Activated CD4-positive, alpha-beta T cell treated with anti-CD3 and anti-CD28 coated beads, Interleukin-2, amount 10 ng/mL, durations not matched to agents 7 days and 5 days (primary cell): ENCODE data around the gene LBHD2. TPM values are rescaled to one million over a fixed set of nuclear protein-coding genes. Genes with fewer than 3 reads are reported as not detected.
A peak's percentile ranks its signal among the peaks of the same experiment; 100 is the strongest.

Experiments used
- CTCF ChIA-PET: fragments of 350-600 bp; sonication (Branson Sonifier 250); formaldehyde crosslinking; loops from one replicate; lab custom pipeline; 2021; ENCODE audit warnings: antibody characterized with exemption; lab: Charles Lee
- POLR2A ChIA-PET: fragments of 350-600 bp; sonication (Branson Sonifier 250); formaldehyde crosslinking; loops from one replicate; lab custom pipeline; 2021; ENCODE audit warnings: antibody characterized with exemption; lab: Charles Lee
- DNase-seq: peaks from one replicate; pipeline ENCODE4 v3.0.0-alpha.2; 2020
- H3K27ac Mint-ChIP-seq: one replicate; pipeline ENCODE4 v1.8.0; 2021; ENCODE audit warnings: mild to moderate bottlenecking, moderate library complexity, mixed read lengths
- H3K27me3 Mint-ChIP-seq: one replicate; pipeline ENCODE4 v1.8.0; 2021; ENCODE audit warnings: mixed read lengths
- H3K36me3 Mint-ChIP-seq: one replicate; pipeline ENCODE4 v1.8.0; 2021; ENCODE audit warnings: low read depth, mixed read lengths
- H3K4me1 Mint-ChIP-seq: one replicate; pipeline ENCODE4 v1.8.0; 2021; ENCODE audit warnings: mixed read lengths
- H3K4me3 Mint-ChIP-seq: one replicate; pipeline ENCODE4 v1.8.0; 2021; ENCODE audit warnings: mild to moderate bottlenecking, moderate library complexity, mixed read lengths
- H3K9me3 Mint-ChIP-seq: one replicate; pipeline ENCODE4 v1.8.0; 2021; ENCODE audit warnings: mixed read lengths
- total RNA-seq, 2 experiments: library from RNA; stranded (reverse); gene quantifications; one replicate each; pipeline ENCODE4 v1.2.3, GENCODE V29; 2021

LBHD2 gene
- total RNA-seq, 2 experiments from 2014 or later, result not detected

DNA sequence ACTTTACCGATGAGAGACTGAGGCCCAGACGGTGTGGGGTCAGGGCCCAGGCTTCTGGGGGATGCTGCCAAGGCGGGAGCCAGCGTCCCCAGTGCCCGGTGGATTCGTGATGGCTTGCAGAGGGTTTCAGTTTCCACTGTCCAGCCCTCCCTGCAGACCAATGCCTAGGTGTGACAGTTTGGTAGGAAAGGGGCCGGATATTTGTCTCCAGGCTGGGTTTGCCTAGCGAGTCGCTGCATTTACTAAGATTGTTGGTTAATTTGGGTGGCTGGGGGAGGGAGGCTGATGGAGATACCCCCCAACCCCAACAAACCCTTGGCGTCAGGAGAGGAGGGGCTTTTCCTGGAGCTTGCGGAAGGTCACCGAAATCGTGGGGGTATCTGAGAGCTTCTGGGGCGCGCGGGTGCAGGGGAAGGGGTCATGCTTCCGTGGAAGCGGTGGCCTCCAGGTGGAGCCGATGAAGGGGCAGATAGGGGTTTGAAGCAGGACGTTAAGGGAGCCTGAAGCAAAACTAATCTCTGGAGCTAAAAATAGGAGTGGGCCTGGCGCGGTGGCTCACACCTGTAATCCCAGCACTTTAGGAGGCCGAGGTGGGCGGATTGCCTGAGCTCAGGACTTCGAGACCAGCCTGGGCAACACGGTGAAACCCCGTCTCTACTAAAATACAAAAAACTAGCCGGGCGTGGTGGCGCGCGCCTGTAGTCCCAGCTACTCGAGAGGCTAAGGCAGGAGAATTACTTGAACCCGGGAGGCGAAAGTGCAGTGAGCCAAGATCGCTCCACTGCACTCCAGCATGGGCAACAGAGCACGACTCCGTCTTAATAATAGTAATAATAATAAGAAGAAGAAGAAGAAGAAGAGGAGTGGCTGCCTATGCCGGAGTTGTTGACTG lies 25.6 kb upstream of the LBHD2 start:
- ChIA-PET POLR2A (no interaction called here), CTCF (interaction anchor here (0.8 kb wide), 1 partner anchor 8 kb away, joined by 3 read pairs; no protein-coding TSS in a partner anchor)
- no peak for DNase-seq
- H3K27ac Mint-ChIP-seq, result no peak overlapping the region
- peaks cover 52% of the 10 kb centered on the region for H3K27me3 Mint-ChIP-seq
- H3K9me3 Mint-ChIP-seq, result no peaks in the 10 kb centered on the region
- no peaks in the 10 kb centered on the region for H3K36me3 Mint-ChIP-seq
- H3K4me3 Mint-ChIP-seq, result peak overlapping the region; percentile 61
- H3K4me1 Mint-ChIP-seq, result no peaks in the 10 kb centered on the region

DNA sequence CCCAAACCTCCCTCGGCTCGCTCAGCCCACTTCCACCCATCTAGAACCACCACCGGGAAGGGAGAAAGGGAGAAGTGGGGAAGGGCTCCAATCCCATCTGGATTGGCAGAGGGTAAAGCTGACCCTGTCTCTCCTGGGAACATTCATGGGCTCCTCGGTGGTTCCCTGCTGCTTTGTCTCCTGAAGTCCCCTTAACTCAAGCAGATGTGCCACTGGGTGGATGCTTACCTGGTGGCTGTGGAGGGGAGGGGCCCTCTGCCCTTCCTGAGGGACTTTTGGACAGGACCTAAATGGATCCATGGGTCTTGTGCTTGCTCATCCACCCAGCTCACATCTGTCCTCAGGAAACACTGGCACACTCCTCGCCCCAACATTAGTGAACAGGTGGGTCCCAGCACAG lies 24.5 kb upstream of the LBHD2 start:
- POLR2A ChIA-PET, result no interaction called here
- Mint-ChIP-seq H3K9me3 (no peaks in the 10 kb centered on the region), H3K4me3 (no peak overlapping the region), H3K27ac (no peak overlapping the region), H3K4me1 (no peaks in the 10 kb centered on the region), H3K36me3 (no peaks in the 10 kb centered on the region), H3K27me3 (peaks cover 51% of the 10 kb centered on the region)
- no peak for DNase-seq
- CTCF ChIA-PET, result interaction anchor here (2.2 kb wide), 1 partner anchor 46 kb away, joined by 5 read pairs; no protein-coding TSS in a partner anchor

DNA sequence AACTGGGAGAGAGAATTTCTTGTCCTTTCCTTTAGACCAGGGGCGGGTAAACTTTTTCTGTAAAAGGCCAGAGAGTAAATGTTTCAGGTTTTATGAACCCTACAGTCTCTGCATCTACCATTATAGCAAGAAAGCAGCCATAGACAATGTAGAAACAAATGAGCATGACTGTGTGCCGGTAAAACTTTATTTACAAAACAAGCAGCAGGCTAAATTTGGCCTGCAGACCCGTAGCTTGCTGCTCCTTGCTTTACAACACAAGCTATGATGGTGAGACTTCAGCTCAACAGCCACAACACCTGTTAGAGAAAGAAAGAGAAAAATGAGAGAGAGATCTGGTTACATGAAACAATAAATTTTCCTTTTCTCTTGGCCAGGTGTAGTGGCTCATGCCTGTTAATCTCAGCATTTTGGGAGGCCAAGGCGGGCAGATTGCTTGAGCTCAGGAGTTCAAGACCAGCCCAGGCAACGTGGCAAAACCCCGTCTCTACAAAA lies 22.5 kb upstream of the LBHD2 start:
- Mint-ChIP-seq H3K9me3 (no peaks in the 10 kb centered on the region), H3K36me3 (no peaks in the 10 kb centered on the region), H3K4me1 (no peaks in the 10 kb centered on the region), H3K27ac (no peak overlapping the region), H3K4me3 (no peak overlapping the region), H3K27me3 (peaks cover 33% of the 10 kb centered on the region)
- POLR2A ChIA-PET, result no interaction called here
- CTCF ChIA-PET, result interaction anchor here (1.2 to 2.2 kb wide), 2 partner anchors 13 to 44 kb away, joined by 4 to 5 read pairs; no protein-coding TSS in a partner anchor
- DNase-seq, result no peak

DNA sequence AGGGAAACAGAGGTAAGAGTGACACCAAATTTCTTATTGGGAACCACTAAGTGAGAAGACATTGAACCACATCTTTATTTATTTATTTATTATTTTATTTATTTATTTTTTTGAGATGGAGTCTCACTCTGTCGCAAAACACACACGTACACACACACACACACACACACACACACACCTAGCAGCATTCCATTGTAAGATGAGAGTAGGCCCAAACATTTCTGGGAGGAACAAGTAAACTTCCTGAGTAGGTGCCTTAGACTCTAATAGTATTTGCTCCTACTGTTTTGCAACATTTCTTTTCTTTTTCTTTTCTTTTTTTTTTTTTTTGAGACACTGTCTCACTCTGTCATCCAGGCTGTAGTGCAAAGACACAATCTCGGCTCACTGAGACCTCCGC lies 19.6 kb upstream of the LBHD2 start:
- ChIA-PET CTCF (no interaction called here), POLR2A (no interaction called here)
- Mint-ChIP-seq H3K4me3 (no peak overlapping the region), H3K4me1 (no peaks in the 10 kb centered on the region), H3K36me3 (no peaks in the 10 kb centered on the region), H3K27me3 (peaks cover 21% of the 10 kb centered on the region), H3K27ac (no peak overlapping the region), H3K9me3 (no peaks in the 10 kb centered on the region)
- no peak for DNase-seq

DNA sequence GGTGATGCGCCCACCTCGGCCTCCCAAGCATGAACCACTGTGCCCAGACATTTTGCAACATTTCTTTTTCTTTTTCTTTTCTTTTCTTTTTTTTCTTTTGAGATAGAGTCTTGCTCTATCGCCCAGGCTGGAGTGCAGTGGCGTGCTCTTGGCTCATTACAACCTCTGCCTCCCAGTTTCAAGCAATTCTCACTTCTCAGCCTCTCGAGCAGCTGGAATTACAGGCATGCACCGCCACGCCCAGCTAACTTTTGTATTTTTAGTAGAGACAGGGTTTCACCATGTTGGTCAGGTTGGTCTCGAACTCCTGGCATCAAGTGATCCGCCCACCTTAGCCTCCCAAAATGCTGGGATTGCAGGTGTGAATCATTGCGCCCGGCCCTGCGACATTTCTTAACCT lies 19.0 kb upstream of the LBHD2 start:
- ChIA-PET POLR2A (no interaction called here), CTCF (interaction anchor here (0.5 to 1.0 kb wide), 2 partner anchors 9 to 224 kb away, joined by 3 read pairs; no protein-coding TSS in a partner anchor)
- no peak for DNase-seq
- no peak overlapping the region for H3K27ac Mint-ChIP-seq
- H3K9me3 Mint-ChIP-seq, result no peaks in the 10 kb centered on the region
- H3K4me3 Mint-ChIP-seq, result no peak overlapping the region
- H3K27me3 Mint-ChIP-seq, result peaks cover 16% of the 10 kb centered on the region
- H3K4me1 Mint-ChIP-seq, result no peaks in the 10 kb centered on the region
- H3K36me3 Mint-ChIP-seq, result no peaks in the 10 kb centered on the region

DNA sequence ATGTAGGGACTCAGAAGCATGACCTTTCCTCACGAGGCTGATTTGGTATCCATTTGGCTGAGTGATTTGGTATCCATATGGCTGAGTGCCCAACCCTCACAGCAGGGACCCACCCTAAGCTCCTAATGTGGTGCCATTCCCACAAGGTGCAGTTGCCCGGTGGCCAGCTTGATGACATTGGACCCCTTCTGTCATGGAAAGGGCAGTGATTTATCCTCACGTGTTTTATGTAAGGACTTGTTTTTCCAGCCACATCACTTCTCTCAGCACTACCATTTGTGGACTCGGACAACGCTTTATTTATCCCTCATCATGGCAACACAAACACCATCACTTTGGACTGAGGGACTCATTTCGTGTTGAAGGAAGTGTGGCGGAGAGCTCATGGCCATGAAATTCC lies 18.1 kb upstream of the LBHD2 start:
- H3K9me3 Mint-ChIP-seq, result no peaks in the 10 kb centered on the region
- H3K4me1 Mint-ChIP-seq, result no peaks in the 10 kb centered on the region
- no peak for DNase-seq
- ChIA-PET POLR2A (no interaction called here), CTCF (interaction anchor here (1.0 kb wide), 1 partner anchor 8 kb away, joined by 3 read pairs; no protein-coding TSS in a partner anchor)
- H3K27me3 Mint-ChIP-seq, result peaks cover 13% of the 10 kb centered on the region
- H3K36me3 Mint-ChIP-seq, result no peaks in the 10 kb centered on the region
- H3K4me3 Mint-ChIP-seq, result no peak overlapping the region
- H3K27ac Mint-ChIP-seq, result no peak overlapping the region

DNA sequence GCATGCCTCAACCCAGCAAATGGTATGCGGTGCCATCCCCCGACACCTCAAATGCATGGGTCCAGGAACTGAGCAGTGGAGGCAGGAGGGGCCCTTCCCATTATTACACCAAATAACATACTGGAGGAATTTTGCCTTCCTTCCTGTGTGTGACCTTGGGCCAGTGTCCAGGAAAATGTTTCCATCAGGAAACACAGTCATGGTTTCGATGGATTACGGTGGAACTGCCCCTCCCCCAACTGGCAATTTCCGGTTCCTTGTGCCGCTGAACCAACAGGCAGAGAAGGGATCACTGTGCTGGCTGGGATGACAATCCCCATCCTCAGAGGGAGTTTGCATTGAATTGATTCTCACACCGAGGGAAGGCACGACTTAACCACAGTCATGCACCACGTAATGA lies 17.6 kb upstream of the LBHD2 start:
- no peaks in the 10 kb centered on the region for H3K9me3 Mint-ChIP-seq
- ChIA-PET CTCF (no interaction called here), POLR2A (no interaction called here)
- no peaks in the 10 kb centered on the region for H3K4me1 Mint-ChIP-seq
- no peak overlapping the region for H3K27ac Mint-ChIP-seq
- no peaks in the 10 kb centered on the region for H3K36me3 Mint-ChIP-seq
- H3K4me3 Mint-ChIP-seq, result no peak overlapping the region
- no peak for DNase-seq
- peaks cover 13% of the 10 kb centered on the region for H3K27me3 Mint-ChIP-seq

DNA sequence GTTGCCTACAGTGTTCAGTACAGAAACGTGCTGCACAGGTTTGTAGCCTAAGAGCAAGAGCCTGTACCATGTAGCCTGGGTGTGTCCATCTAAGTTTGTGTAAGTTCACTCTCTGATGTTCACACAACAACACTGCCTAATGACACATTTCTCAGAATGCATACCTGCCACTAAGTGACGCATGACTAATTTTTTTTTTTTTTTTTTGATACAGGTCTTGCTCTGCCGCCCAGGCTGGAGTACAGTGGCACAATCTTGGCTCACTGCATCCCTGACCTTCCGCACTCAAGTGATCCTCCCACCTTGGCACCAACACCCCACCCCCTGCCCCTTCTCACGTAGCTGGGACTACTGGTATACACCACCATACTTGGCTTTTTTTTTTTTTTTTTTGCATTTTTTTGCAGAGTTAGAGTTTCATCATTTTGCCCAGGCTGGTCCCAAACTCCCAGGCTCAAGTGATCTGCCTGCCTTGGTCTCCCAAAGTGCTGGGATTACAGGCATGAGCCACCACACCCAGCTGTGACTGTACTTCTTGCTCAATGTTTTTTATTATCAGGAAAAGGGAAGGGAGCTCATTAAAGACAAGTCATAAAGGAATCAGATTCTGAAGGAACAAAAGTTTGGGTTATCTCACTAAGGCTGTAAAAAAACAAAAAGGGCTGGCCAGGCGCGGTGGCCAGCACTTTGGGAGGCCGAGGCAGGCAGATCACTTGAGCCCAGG lies 16.6 kb upstream of the LBHD2 start:
- POLR2A ChIA-PET, result no interaction called here

DNA sequence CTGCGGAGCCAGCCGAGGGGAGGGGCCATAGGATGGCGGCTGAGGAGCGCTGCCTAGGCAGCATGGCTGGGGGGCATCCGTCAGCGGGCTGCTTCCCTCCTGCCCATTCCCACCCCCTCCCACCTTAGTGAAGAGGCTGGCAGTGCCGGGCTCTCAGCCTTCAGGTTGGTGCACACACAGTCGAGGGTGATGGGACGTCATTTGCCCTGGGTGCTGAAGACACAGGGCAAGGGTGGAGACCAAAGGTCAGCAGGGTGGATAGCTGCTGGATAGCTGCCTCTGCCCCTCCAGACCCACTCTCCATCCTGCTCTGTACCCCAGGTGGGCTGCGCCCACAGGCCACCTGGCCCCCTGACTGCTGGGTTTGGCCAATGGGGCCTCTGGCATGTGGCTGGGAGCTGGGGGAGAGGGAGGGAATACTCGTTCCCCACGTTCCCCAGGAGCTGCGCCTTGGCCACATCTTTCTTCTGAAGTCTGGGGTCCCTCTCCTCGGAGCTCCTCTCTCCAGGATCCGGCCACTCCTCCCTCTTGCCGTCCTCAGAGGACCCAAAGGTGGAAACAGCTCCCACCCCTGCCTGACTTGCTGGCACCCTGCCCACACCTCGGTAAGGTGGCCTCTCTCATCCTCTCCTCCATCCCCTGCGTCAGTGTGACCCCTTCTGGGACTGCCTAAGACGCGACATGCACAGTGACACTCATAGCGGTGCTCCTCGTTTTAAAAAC lies 15.5 kb upstream of the LBHD2 start:
- Mint-ChIP-seq H3K4me1 (no peaks in the 10 kb centered on the region), H3K27ac (no peak overlapping the region), H3K27me3 (peaks cover 4% of the 10 kb centered on the region), H3K36me3 (no peaks in the 10 kb centered on the region), H3K9me3 (no peaks in the 10 kb centered on the region), H3K4me3 (no peak overlapping the region)
- no peak for DNase-seq
- ChIA-PET CTCF (interaction anchor here (0.5 to 1.6 kb wide), 4 partner anchors 36 to 363 kb away, joined by 3 to 4 read pairs (median 3); no protein-coding TSS in a partner anchor), POLR2A (no interaction called here)

More for the DNA sequence above, 16.6 kb upstream of the LBHD2 start:
- DNase-seq, result no peak
- CTCF ChIA-PET, result interaction anchor here (1.6 kb wide), 1 partner anchor 38 kb away, joined by 3 read pairs; no protein-coding TSS in a partner anchor
- Mint-ChIP-seq H3K36me3 (no peaks in the 10 kb centered on the region), H3K27ac (no peak overlapping the region), H3K4me1 (no peaks in the 10 kb centered on the region), H3K27me3 (peaks cover 4% of the 10 kb centered on the region), H3K4me3 (no peak overlapping the region), H3K9me3 (no peaks in the 10 kb centered on the region)

DNA sequence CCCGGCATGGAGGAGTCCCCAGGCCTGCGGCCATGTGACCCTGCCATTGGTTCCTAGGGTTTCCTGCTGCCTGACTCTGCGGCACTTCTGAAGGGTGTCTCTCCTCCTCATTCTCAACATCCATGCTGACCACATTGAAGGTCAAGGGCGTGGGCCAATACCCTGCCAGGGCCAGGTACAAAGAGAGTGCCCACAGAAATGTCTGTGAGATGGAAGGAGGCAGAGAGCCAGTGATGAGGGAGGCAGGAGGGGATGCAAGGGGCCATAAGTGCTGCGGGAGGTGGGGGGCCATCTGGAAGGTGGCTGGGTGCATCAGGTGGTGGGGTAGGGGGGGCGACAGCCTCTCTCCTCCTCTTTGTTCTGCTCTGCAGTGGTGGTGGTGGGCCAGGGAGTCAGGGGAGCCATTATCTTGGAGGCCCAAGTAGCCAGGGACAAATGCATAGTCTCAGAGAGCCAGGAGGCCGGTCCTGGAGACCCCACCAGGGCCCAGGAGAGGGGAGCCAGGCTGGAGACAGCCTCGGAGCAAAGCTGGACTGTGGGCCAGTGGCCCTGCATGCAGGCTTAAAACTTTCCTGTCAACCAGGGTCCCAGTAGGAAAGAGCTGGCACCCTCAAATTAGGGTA lies 13.6 kb upstream of the LBHD2 start:
- Mint-ChIP-seq H3K4me3 (no peak overlapping the region), H3K27ac (no peak overlapping the region), H3K9me3 (no peaks in the 10 kb centered on the region), H3K4me1 (no peaks in the 10 kb centered on the region), H3K36me3 (no peaks in the 10 kb centered on the region), H3K27me3 (peaks cover 4% of the 10 kb centered on the region)
- CTCF ChIA-PET, result no interaction called here
- no peak for DNase-seq
- POLR2A ChIA-PET, result no interaction called here

DNA sequence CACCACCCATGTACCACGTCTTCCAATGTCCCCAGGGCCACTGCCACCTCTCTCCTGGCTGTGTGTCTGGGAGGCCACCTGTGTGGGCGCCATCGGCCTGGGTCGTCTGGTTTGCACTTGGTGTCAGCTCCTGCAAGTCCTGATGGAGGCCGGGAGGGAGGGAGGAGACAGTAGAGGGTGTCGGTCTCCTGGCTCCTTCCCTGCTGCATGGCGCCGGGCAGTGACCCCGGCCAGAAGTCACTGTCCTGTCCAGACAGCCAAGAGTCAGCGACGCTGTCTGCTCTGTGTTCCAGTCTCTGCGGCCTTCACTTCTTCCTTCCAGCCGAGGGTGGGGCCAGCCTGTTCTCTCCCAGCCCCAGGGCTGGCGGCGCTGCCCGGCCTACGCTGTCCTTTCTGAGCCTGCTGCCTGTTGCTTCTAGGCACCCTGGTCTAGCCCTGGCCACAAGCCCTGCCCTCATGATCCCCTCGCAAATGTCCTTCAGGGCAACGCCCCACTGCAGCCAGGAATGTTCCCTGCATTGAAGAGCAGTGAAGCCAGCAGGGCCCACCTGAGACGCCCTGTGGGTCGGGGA lies 13.0 kb upstream of the LBHD2 start:
- POLR2A ChIA-PET, result no interaction called here

More for the DNA sequence above, 13.0 kb upstream of the LBHD2 start:
- DNase-seq, result no peak
- no peaks in the 10 kb centered on the region for H3K36me3 Mint-ChIP-seq
- no peaks in the 10 kb centered on the region for H3K9me3 Mint-ChIP-seq
- no peak overlapping the region for H3K4me3 Mint-ChIP-seq
- no peak overlapping the region for H3K27ac Mint-ChIP-seq
- no peaks in the 10 kb centered on the region for H3K4me1 Mint-ChIP-seq
- CTCF ChIA-PET, result no interaction called here
- peaks cover 4% of the 10 kb centered on the region for H3K27me3 Mint-ChIP-seq
